HG03280 (cell line): Measurements from ENCODE around the gene OR52A1.
"Not testable (repeated sequence)": the region's sequence is repeated elsewhere in the genome, so short reads cannot be mapped to it uniquely, and the experiment has no call there.

Experiments used
- ATAC-seq: cut with Tn5 transposase; IDR thresholded peaks from one replicate; pipeline ENCODE4 v1.9.1; 2021; ENCODE audit warnings: mild to moderate bottlenecking, moderate library complexity; ENCODE audit not compliant: unreplicated experiment

Gene OR52A1

GRCh38 chr11:5154657-5155056 lies at the start of gene OR52A1:
OR52A1 (minus strand) TSS chr11:5154757; CDS start chr11:5152369, 2,388 bp downstream.
- ATAC-seq, result no peak

- ATAC-seq, result no peak
Observed at GRCh38 chr11:5203366-5203765, 48.8 kb upstream of the OR52A1 start.

- no peak for ATAC-seq
Observed at GRCh38 chr11:5200582-5200981, 46.0 kb upstream of the OR52A1 start, which contains the start of gene OR51V1. OR51V1 (minus strand) TSS chr11:5200682; CDS start chr11:5200682, 0 bp downstream.

- ATAC-seq, result no peak
Observed at GRCh38 chr11:5198285-5198684, 43.7 kb upstream of the OR52A1 start.

GRCh38 chr11:5197536-5197935 lies 43.0 kb upstream of the OR52A1 start:
- no peak for ATAC-seq

GRCh38 chr11:5196731-5197130 lies 42.2 kb upstream of the OR52A1 start:
- no peak for ATAC-seq

GRCh38 chr11:5196067-5196466 lies 41.5 kb upstream of the OR52A1 start:
- no peak for ATAC-seq

- ATAC-seq, result no peak
Observed at GRCh38 chr11:5192738-5193137, 38.2 kb upstream of the OR52A1 start.

GRCh38 chr11:5188201-5188600 lies 33.6 kb upstream of the OR52A1 start:
- no peak for ATAC-seq

GRCh38 chr11:5178046-5178837 lies 23.7 kb upstream of the OR52A1 start:
- no peak for ATAC-seq

GRCh38 chr11:5174934-5175333 lies 20.4 kb upstream of the OR52A1 start:
- no peak for ATAC-seq

GRCh38 chr11:5171856-5172255 lies 17.3 kb upstream of the OR52A1 start:
- ATAC-seq, result no peak

GRCh38 chr11:5165898-5166297 lies 11.3 kb upstream of the OR52A1 start:
- not testable (repeated sequence) for ATAC-seq

GRCh38 chr11:5164807-5165206 lies 10.2 kb upstream of the OR52A1 start:
- ATAC-seq, result not testable (repeated sequence)

- not testable (repeated sequence) for ATAC-seq
Observed at GRCh38 chr11:5161045-5161444, 6.5 kb upstream of the OR52A1 start.

- ATAC-seq, result not testable (repeated sequence)
Observed at GRCh38 chr11:5160217-5160616, 5.7 kb upstream of the OR52A1 start.

GRCh38 chr11:5159806-5160205 lies 5.2 kb upstream of the OR52A1 start:
- no peak for ATAC-seq

GRCh38 chr11:5153574-5154431 lies 754 bp downstream of the OR52A1 start:
- no peak for ATAC-seq

GRCh38 chr11:5151713-5152153 lies 2.8 kb downstream of the OR52A1 start:
- ATAC-seq, result no peak

GRCh38 chr11:5144206-5144605 lies 10.4 kb downstream of the OR52A1 start:
- ATAC-seq, result not testable (repeated sequence)

- no peak for ATAC-seq
Observed at GRCh38 chr11:5137996-5138395, 16.6 kb downstream of the OR52A1 start, which contains the start of gene OR52A5. OR52A5 (minus strand) TSS chr11:5138356; CDS start chr11:5132642, 5,714 bp downstream.

GRCh38 chr11:5137014-5137413 lies 17.5 kb downstream of the OR52A1 start:
- no peak for ATAC-seq
